Breast epithelium (tissue), 4 donors: ENCODE data around the gene ARMC8. TPM values are rescaled to one million over a fixed set of nuclear protein-coding genes. Genes with fewer than 3 reads are reported as not detected.

Experiments used
- DNase-seq, 2 donors: peaks; one replicate each; pipeline ENCODE4 v3.0.0-alpha.2; 2019; ENCODE audit warnings: low spot score in 2 of 2
- H3K27ac ChIP-seq, 2 donors: fragments of 200-600 bp; sonication (generic) in 1 of 2; one replicate each; pipeline ENCODE4 v1.5.1; 2016 to 2019; ENCODE audit warnings: mild to moderate bottlenecking in 1 of 2
- H3K27me3 ChIP-seq, 2 donors: fragments of 200-600 bp; sonication (generic) in 1 of 2; one replicate each; pipeline versions ENCODE4 v1.5.1 to v1.6.0; 2017 to 2019; ENCODE audit warnings: control low read depth in 1 of 2, mild to moderate bottlenecking in 1 of 2
- H3K36me3 ChIP-seq: fragments of 200-600 bp; one replicate; pipeline ENCODE4 v1.5.1; 2019
- H3K4me1 ChIP-seq, 2 donors: fragments of 200-600 bp; sonication (generic); one replicate each; pipeline ENCODE4 v1.5.1; 2016 to 2019; ENCODE audit warnings: control low read depth in 1 of 2
- H3K4me3 ChIP-seq, 3 donors: fragments of 200-600 bp; sonication (generic); 1 replicate in 2 of 3; 2 replicates in 1 of 3; pipeline ENCODE4 v1.5.1; 2016 to 2019; ENCODE audit warnings: mild to moderate bottlenecking in 3 of 3, moderate library complexity in 2 of 3
- H3K9me3 ChIP-seq, 2 donors: fragments of 200-600 bp; sonication (generic) in 1 of 2; one replicate each; pipeline ENCODE4 v1.5.1; 2016 to 2019; ENCODE audit warnings: control low read depth in 1 of 2
- CTCF ChIP-seq, 3 donors: fragments of 450-650 bp; IDR thresholded peaks; one replicate each; pipeline ENCODE4 v1.5.1; 2016 to 2017; ENCODE audit warnings: antibody characterized with exemption in 3 of 3, mild to moderate bottlenecking in 3 of 3, moderate library complexity in 3 of 3
- POLR2A ChIP-seq: fragments of 450-650 bp; IDR thresholded peaks from one replicate; pipeline ENCODE4 v1.6.1; 2016; ENCODE audit warnings: antibody characterized with exemption, mild to moderate bottlenecking, moderate library complexity
- POLR2AphosphoS5 ChIP-seq, 3 donors: sonication (generic); formaldehyde crosslinking; IDR thresholded peaks; one replicate each; pipeline ENCODE4 v1.6.1; 2017; ENCODE audit warnings: antibody characterized with exemption in 3 of 3
- intact Hi-C: fragments of 100-400 bp; cut with DNase I; formaldehyde crosslinking; loops from one replicate; pipeline ENCODE4 v1.15.1; 2023; ENCODE audit warnings: low total_unique reads
- total RNA-seq, 3 donors: library from RNA; depleted of rRNA; stranded (reverse); fragments of >200 nt; gene quantifications; one replicate each; pipeline ENCODE4 v1.1.0, GENCODE V29; 2016

ARMC8 gene
- total RNA-seq, 3 donors from 2014 or later = 74.4 to 93.3 (median 82.0) TPM

GRCh38 chr3:138289701-138290100 is 102.6 kb downstream of the ARMC8 start:
- DNase-seq = no peak
- Histone ChIP-seq H3K27ac (peak overlapping the region in 1 of 2 donors; percentile 1), H3K4me1 (no peaks in the 10 kb centered on the region), H3K4me3 (no peak overlapping the region), H3K36me3 (peaks cover 12% of the 10 kb centered on the region), H3K9me3 (no peaks in the 10 kb centered on the region), H3K27me3 (no peaks in the 10 kb centered on the region)
- intact Hi-C loops = no loop called here
- TF ChIP-seq CTCF (IDR thresholded peaks at IDR 0.05) (no peak), POLR2AphosphoS5 (IDR thresholded peaks at IDR 0.05) (no peak), POLR2A (no peak)

- Histone ChIP-seq H3K4me3 (no peak overlapping the region), H3K36me3 (no peaks in the 10 kb centered on the region), H3K27ac (no peak overlapping the region), H3K27me3 (no peaks in the 10 kb centered on the region), H3K4me1 (no peaks in the 10 kb centered on the region), H3K9me3 (no peaks in the 10 kb centered on the region)
- no peak for DNase-seq
- TF ChIP-seq POLR2AphosphoS5 (IDR thresholded peaks at IDR 0.05) (no peak), CTCF (IDR thresholded peaks at IDR 0.05) (no peak), POLR2A (no peak)
- intact Hi-C loops = no loop called here
Observed at GRCh38 chr3:138296639-138297038, 109.5 kb downstream of the ARMC8 start.

DNA sequence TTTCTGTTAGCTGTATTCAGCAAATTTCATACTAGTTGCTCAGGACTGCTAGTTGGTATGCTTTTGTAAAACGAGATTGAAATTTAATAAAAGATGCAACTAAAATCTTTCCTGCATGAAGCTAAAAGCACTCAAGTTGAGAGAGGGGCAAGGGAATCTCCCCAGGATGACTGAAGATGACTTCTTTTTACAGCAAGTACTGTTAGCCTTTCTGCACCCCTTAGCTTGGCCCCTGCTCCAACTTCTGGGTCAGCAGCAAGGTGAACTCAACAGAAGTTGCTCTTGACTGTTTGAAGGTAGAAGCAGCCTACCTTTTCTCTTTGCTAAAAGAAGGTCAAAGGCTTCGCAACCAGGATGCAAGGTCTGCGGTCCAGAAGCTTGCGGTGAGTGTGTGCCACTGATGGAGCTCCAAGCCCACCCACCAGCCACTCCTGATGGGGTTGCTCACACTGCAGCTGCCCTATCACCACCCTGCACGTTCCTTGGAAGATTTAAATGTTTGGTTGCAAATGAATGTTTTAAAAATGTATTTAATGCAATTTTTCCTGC is 110.0 kb downstream of the ARMC8 start:
- H3K27me3 ChIP-seq = no peaks in the 10 kb centered on the region
- H3K36me3 ChIP-seq = no peaks in the 10 kb centered on the region
- TF ChIP-seq POLR2A = no peak
- no peak for TF ChIP-seq POLR2AphosphoS5 (IDR thresholded peaks at IDR 0.05)
- no peak for TF ChIP-seq CTCF (IDR thresholded peaks at IDR 0.05)
- intact Hi-C loops = no loop called here
- H3K27ac ChIP-seq = no peak overlapping the region
- no peaks in the 10 kb centered on the region for H3K4me1 ChIP-seq
- DNase-seq = no peak
- H3K4me3 ChIP-seq = no peak overlapping the region
- no peaks in the 10 kb centered on the region for H3K9me3 ChIP-seq

GRCh38 chr3:138297876-138298275 is 110.8 kb downstream of the ARMC8 start:
- intact Hi-C loops = no loop called here
- Histone ChIP-seq H3K4me1 (no peaks in the 10 kb centered on the region), H3K4me3 (no peak overlapping the region), H3K27ac (no peak overlapping the region), H3K9me3 (no peaks in the 10 kb centered on the region), H3K27me3 (no peaks in the 10 kb centered on the region), H3K36me3 (no peaks in the 10 kb centered on the region)
- no peak for TF ChIP-seq POLR2A
- no peak for TF ChIP-seq POLR2AphosphoS5 (IDR thresholded peaks at IDR 0.05)
- no peak for TF ChIP-seq CTCF (IDR thresholded peaks at IDR 0.05)
- DNase-seq = no peak

DNA sequence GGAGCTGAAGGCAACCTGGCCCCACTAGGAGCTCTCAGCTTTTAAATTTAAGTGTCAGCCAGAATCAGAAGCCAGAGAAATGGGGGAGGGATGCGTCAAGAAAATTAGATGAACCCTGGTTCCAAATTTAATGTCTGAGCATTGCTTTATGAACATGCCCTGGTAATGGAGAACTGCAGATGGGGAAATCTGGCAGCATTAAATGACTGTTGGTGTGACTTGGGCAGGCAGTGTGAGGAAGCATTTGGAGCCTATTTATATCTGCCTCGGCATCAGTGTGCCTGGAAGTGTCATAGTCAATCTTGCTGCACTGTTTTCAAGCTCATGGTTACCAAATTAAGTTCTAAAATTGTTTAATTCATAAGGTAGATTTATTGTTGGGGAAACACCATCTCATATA is 113.5 kb downstream of the ARMC8 start:
- H3K27ac ChIP-seq = no peak overlapping the region
- H3K4me3 ChIP-seq = no peak overlapping the region
- no peaks in the 10 kb centered on the region for H3K36me3 ChIP-seq
- no peak for DNase-seq
- intact Hi-C loops = no loop called here
- no peaks in the 10 kb centered on the region for H3K27me3 ChIP-seq
- H3K4me1 ChIP-seq = no peaks in the 10 kb centered on the region
- TF ChIP-seq POLR2A (no peak), CTCF (IDR thresholded peaks at IDR 0.05) (no peak)
- no peaks in the 10 kb centered on the region for H3K9me3 ChIP-seq
